Gastroesophageal sphincter (tissue), 3 donors: ENCODE data around the gene TSC22D3.

Experiments used
- POLR2A ChIP-seq, 2 donors: fragments of 450-650 bp; IDR thresholded peaks; one replicate each; pipeline ENCODE4 v1.6.1; 2017; ENCODE audit warnings: antibody characterized with exemption in 2 of 2, mild to moderate bottlenecking in 2 of 2, moderate library complexity in 1 of 2
- TF ChIP-seq, protein P1 (sequence below), 4 experiments: fragments of 200-600 bp in 2 of 4; fragments of 450-650 bp in 2 of 4; sonication (generic) in 1 of 4; IDR thresholded peaks; one replicate each; pipeline ENCODE4 v1.5.1; 2017 to 2019; ENCODE audit warnings: antibody characterized with exemption in 4 of 4, mild to moderate bottlenecking in 2 of 4, moderate library complexity in 2 of 4

DNA sequence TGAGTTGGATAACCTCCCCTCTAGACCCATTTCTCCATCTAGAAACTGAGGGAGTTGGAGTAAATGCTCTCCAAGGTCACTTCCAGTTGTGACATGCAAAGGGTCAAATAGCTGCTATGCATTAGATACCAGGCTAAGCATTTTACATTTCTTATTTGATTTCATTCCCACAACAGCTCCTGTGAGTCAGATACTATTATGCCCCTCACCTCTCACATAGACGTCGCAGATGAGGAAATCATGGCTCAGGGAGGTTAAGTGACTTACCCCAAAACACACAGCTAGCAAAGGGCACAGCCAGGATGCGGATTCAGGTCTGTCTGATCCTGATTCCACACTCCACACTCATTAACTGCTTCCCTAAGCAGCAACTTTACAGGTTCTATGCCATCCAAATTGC, 89.6 kb downstream of the TSC22D3 start:
- TF ChIP-seq, protein P1, sequence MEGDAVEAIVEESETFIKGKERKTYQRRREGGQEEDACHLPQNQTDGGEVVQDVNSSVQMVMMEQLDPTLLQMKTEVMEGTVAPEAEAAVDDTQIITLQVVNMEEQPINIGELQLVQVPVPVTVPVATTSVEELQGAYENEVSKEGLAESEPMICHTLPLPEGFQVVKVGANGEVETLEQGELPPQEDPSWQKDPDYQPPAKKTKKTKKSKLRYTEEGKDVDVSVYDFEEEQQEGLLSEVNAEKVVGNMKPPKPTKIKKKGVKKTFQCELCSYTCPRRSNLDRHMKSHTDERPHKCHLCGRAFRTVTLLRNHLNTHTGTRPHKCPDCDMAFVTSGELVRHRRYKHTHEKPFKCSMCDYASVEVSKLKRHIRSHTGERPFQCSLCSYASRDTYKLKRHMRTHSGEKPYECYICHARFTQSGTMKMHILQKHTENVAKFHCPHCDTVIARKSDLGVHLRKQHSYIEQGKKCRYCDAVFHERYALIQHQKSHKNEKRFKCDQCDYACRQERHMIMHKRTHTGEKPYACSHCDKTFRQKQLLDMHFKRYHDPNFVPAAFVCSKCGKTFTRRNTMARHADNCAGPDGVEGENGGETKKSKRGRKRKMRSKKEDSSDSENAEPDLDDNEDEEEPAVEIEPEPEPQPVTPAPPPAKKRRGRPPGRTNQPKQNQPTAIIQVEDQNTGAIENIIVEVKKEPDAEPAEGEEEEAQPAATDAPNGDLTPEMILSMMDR (IDR thresholded peaks at IDR 0.05): no peak
- TF ChIP-seq POLR2A (IDR thresholded peaks at IDR 0.05): no peak
